KG1 (cell line): ENCODE measurements around the gene PLA2G12B.

Source experiments
- DNase-seq: peaks from one replicate; lab custom pipeline; 2025; lab: John Stamatoyannopoulos, UW

Gene PLA2G12B

GRCh38 chr10:72890086-72890485 is 64.5 kb downstream of the PLA2G12B start:
- DNase-seq: no peak

- no peak for DNase-seq
Observed at GRCh38 chr10:72889391-72889831, 65.2 kb downstream of the PLA2G12B start.

GRCh38 chr10:72888151-72888638 is 66.4 kb downstream of the PLA2G12B start:
- DNase-seq: no peak

GRCh38 chr10:72887043-72887442 is 67.6 kb downstream of the PLA2G12B start:
- DNase-seq: no peak

- DNase-seq: no peak
Observed at GRCh38 chr10:72886621-72887020, 68.0 kb downstream of the PLA2G12B start.

DNA sequence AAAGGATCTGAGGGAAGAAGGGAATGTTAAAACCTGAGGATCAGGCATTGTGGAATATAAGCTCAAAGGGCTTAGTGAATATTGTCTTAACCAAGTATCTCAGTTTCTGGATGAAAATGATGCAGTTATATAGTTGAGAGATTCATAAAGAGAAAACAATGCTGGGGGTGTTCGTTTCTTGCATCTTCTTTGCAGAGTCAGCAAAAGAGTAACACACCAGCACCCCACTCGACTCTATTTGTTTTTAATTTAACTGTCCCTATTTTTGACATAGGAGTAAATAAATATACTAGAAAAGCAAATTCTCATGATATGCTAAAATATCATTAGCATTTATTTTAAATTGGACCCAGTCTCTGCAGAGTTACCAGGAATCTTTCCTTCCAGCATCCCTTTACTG is 68.7 kb downstream of the PLA2G12B start:
- DNase-seq: no peak
